Liver (tissue), 3 donors: ENCODE data around the gene RPP21.

Source experiments
- CTCF ChIP-seq: fragments of 150-350 bp; IDR thresholded peaks from 2 replicates; pipeline ENCODE4 v1.5.1; 2017; ENCODE audit warnings: improper control_type of control experiment, low read depth, low read length; ENCODE audit not compliant: missing input control
- HNF4G ChIP-seq: IDR thresholded peaks from 2 replicates; pipeline ENCODE4 v1.6.1; 2016; ENCODE audit warnings: antibody characterized with exemption
- JUND ChIP-seq, 2 donors: IDR thresholded peaks; 2 replicates each; pipeline ENCODE4 v1.6.1; 2016; ENCODE audit warnings: antibody characterized with exemption in 2 of 2
- RAD21 ChIP-seq, 2 donors: IDR thresholded peaks; 2 replicates each; pipeline ENCODE4 v1.6.1; 2016; ENCODE audit warnings: antibody characterized with exemption in 2 of 2, mild to moderate bottlenecking in 2 of 2
- RXRA ChIP-seq, 2 donors: IDR thresholded peaks; 2 replicates each; pipeline ENCODE4 v1.6.1; 2017 to 2018; ENCODE audit warnings: antibody characterized with exemption in 2 of 2, mild to moderate bottlenecking in 1 of 2
- TAF1 ChIP-seq: conservative IDR thresholded peaks from 2 replicates; pipeline ENCODE4 v1.6.1; 2016; ENCODE audit warnings: antibody characterized with exemption, mild to moderate bottlenecking
- YY1 ChIP-seq: IDR thresholded peaks from 2 replicates; pipeline ENCODE4 v1.6.1; 2016; ENCODE audit warnings: antibody characterized with exemption, mild to moderate bottlenecking
- donor health status: healthy.
- donor health status: healthy.

- no peak for TF ChIP-seq RAD21 (IDR thresholded peaks at IDR 0.05)
- no peak for TF ChIP-seq JUND (IDR thresholded peaks at IDR 0.05)
- no peak for TF ChIP-seq TAF1
- TF ChIP-seq HNF4G = no peak
- no peak for TF ChIP-seq RXRA (IDR thresholded peaks at IDR 0.05)
- TF ChIP-seq CTCF = no peak
- TF ChIP-seq YY1 = no peak
Measured at GRCh38 chr6:30345852-30346251, 896 bp downstream of the RPP21 start.
